ENCODE data around the gene GNPTG. TPM values are rescaled to one million over a fixed set of nuclear protein-coding genes. Genes with fewer than 3 reads are reported as not detected.

Gene GNPTG
- polyA plus RNA-seq, 1 of the 3 experiments (the other 2 are of a cell fraction): 113 TPM

DNA sequence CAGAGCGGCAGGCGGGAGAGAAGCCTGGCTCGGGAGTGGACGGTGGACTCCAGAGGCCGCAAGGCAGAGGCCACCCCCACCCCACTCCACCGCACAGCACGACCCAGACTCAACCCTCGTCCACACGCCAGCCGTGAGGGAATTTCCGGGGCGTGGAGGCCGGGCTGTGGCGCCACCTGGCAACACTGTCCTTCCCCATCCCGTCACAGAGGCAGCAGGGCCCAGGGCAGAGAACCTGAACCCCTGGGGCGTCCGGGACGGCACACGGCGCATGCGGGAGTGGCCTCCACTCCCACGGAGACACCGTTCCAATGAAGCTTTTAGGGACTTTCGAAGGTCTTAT is 23.5 kb downstream of the GNPTG start:
- peaks cover 9 to 12% of the 10 kb centered on the region in 2 experiments; a peak in 3 of 4 replicates for H3K4me1 ChIP-seq (ENCODE audit: control insufficient read depth in 1 of 2, insufficient read depth in 2 of 2, low read depth in 1 of 2, low read length in 1 of 2)
- no peak overlapping the region for H3K4me3 ChIP-seq (ENCODE audit: low read depth in 2 of 2, low read length in 1 of 2)
- peaks cover 9% of the 10 kb centered on the region; the same call in 1 of the 2 replicates for H3K79me2 ChIP-seq (ENCODE audit: insufficient read depth)
- WGBS (ENCODE audit: low lambda C conversion rate): 92% methylated on average over 9 of the region's 24 CpGs
- H3K27ac ChIP-seq (ENCODE audit: low read depth in 2 of 2, low read length in 1 of 2): no peak overlapping the region
- H2AFZ ChIP-seq (ENCODE audit: low read depth): no peak overlapping the region
- H3K9me2 ChIP-seq: no peaks in the 10 kb centered on the region
- no peaks in the 10 kb centered on the region for H3F3A ChIP-seq (replicated peaks; ENCODE audit: insufficient read depth)
- ChIA-PET POLR2A (no interaction called here), CTCF (interaction anchor here (1.3 kb wide), 1 partner anchor 32 kb away, joined by 3 read pairs; no protein-coding TSS in a partner anchor)
- H3K27me3 ChIP-seq (ENCODE audit: insufficient read depth): no peaks in the 10 kb centered on the region
- H3K4me2 ChIP-seq: no peak overlapping the region
- H3K36me3 ChIP-seq (replicated peaks in 1 of 2; ENCODE audit: control insufficient read depth in 1 of 2, insufficient read depth in 2 of 2, low read length in 1 of 2): peaks cover 0 to 7% of the 10 kb centered on the region in 2 experiments
- no peaks in the 10 kb centered on the region for H3K9me3 ChIP-seq
- no peaks in the 10 kb centered on the region for H4K20me1 ChIP-seq (ENCODE audit: insufficient read depth)
- TF ChIP-seq SIN3A (IDR thresholded peaks at IDR 0.05; ENCODE audit: borderline replicate concordance, low read depth, low read length): no peak
- TF ChIP-seq, protein P1, sequence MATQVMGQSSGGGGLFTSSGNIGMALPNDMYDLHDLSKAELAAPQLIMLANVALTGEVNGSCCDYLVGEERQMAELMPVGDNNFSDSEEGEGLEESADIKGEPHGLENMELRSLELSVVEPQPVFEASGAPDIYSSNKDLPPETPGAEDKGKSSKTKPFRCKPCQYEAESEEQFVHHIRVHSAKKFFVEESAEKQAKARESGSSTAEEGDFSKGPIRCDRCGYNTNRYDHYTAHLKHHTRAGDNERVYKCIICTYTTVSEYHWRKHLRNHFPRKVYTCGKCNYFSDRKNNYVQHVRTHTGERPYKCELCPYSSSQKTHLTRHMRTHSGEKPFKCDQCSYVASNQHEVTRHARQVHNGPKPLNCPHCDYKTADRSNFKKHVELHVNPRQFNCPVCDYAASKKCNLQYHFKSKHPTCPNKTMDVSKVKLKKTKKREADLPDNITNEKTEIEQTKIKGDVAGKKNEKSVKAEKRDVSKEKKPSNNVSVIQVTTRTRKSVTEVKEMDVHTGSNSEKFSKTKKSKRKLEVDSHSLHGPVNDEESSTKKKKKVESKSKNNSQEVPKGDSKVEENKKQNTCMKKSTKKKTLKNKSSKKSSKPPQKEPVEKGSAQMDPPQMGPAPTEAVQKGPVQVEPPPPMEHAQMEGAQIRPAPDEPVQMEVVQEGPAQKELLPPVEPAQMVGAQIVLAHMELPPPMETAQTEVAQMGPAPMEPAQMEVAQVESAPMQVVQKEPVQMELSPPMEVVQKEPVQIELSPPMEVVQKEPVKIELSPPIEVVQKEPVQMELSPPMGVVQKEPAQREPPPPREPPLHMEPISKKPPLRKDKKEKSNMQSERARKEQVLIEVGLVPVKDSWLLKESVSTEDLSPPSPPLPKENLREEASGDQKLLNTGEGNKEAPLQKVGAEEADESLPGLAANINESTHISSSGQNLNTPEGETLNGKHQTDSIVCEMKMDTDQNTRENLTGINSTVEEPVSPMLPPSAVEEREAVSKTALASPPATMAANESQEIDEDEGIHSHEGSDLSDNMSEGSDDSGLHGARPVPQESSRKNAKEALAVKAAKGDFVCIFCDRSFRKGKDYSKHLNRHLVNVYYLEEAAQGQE (IDR thresholded peaks at IDR 0.05; ENCODE audit: low read depth, low read length): no peak
- TF ChIP-seq NFIC (IDR thresholded peaks at IDR 0.05; ENCODE audit: borderline replicate concordance): no peak
- TF ChIP-seq GABPA (IDR thresholded peaks at IDR 0.05; ENCODE audit: low read depth): no peak
- TF ChIP-seq EP300 (IDR thresholded peaks at IDR 0.05; ENCODE audit: borderline replicate concordance in 1 of 2, low read depth in 1 of 2, low read length in 1 of 2): no peak
- no peak for TF ChIP-seq EZH2phosphoT487 (IDR thresholded peaks at IDR 0.05; ENCODE audit: borderline replicate concordance, low read depth)
- TF ChIP-seq MXI1 (IDR thresholded peaks at IDR 0.05; ENCODE audit: low read depth, low read length): no peak
- TF ChIP-seq, protein P2, sequence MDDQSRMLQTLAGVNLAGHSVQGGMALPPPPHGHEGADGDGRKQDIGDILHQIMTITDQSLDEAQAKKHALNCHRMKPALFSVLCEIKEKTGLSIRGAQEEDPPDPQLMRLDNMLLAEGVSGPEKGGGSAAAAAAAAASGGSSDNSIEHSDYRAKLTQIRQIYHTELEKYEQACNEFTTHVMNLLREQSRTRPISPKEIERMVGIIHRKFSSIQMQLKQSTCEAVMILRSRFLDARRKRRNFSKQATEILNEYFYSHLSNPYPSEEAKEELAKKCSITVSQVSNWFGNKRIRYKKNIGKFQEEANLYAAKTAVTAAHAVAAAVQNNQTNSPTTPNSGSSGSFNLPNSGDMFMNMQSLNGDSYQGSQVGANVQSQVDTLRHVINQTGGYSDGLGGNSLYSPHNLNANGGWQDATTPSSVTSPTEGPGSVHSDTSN (IDR thresholded peaks at IDR 0.05): no peak
- TF ChIP-seq ELF1 (IDR thresholded peaks at IDR 0.05): no peak
- TF ChIP-seq YY1 (IDR thresholded peaks at IDR 0.05; ENCODE audit: low read depth): no peak
- TF ChIP-seq NRF1 (IDR thresholded peaks at IDR 0.05; ENCODE audit: low read depth, low read length): no peak
- no peak for TF ChIP-seq CHD2 (IDR thresholded peaks at IDR 0.05; ENCODE audit: low read length, partially characterized antibody)
- no peak for TF ChIP-seq TCF12 (IDR thresholded peaks at IDR 0.05)
- TF ChIP-seq JUND (IDR thresholded peaks at IDR 0.05): no peak
- TF ChIP-seq, protein P3, sequence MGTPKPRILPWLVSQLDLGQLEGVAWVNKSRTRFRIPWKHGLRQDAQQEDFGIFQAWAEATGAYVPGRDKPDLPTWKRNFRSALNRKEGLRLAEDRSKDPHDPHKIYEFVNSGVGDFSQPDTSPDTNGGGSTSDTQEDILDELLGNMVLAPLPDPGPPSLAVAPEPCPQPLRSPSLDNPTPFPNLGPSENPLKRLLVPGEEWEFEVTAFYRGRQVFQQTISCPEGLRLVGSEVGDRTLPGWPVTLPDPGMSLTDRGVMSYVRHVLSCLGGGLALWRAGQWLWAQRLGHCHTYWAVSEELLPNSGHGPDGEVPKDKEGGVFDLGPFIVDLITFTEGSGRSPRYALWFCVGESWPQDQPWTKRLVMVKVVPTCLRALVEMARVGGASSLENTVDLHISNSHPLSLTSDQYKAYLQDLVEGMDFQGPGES (IDR thresholded peaks at IDR 0.05; ENCODE audit: low read depth, low read length): no peak
- no peak overlapping the region for H3K9ac ChIP-seq
- no peak for DNase-seq
